CD4-positive, alpha-beta T cell (primary cell): ENCODE results near the gene ZNF423. TPM values are rescaled to one million over a fixed set of nuclear protein-coding genes. Genes with fewer than 3 reads are reported as not detected.

ENCODE experiments used
- ATAC-seq: fragments of 200-7000 bp; cut with Tn5 transposase; one replicate; pipeline ENCODE4 v1.10.0; 2022; ENCODE audit warnings: mild to moderate bottlenecking; ENCODE audit not compliant: poor library complexity
- CTCF ChIA-PET: fragments of 350-600 bp; sonication (Branson Sonifier 250); formaldehyde crosslinking; loops from one replicate; lab custom pipeline; 2021; ENCODE audit warnings: antibody characterized with exemption, inconsistent platforms; lab: Charles Lee
- POLR2A ChIA-PET: fragments of 350-600 bp; sonication (Branson Sonifier 250); formaldehyde crosslinking; loops from one replicate; lab custom pipeline; 2021; ENCODE audit warnings: antibody characterized with exemption, inconsistent platforms; lab: Charles Lee
- DNase-seq, 14 experiments: peaks; one replicate each; pipeline ENCODE4 v3.0.0-alpha.2; 2013 to 2020; ENCODE audit warnings: mixed read lengths in 2 of 14
- H3K27ac ChIP-seq, 2 donors: one replicate each; pipeline versions ENCODE4 v1.5.1 to v1.7.0; 2013; ENCODE audit warnings: low read length in 2 of 2, low read depth in 1 of 2, mild to moderate bottlenecking in 1 of 2
- H3K27me3 ChIP-seq, 2 experiments: 1 replicate in 1 of 2; 2 replicates in 1 of 2; pipeline versions ENCODE4 v1.6.1 to v1.7.0; 2013; ENCODE audit warnings: low read length in 2 of 2, control low read depth in 1 of 2, mild to moderate bottlenecking in 1 of 2, moderate library complexity in 1 of 2; ENCODE audit not compliant: insufficient read depth in 2 of 2, control insufficient read depth in 1 of 2
- H3K36me3 ChIP-seq: one replicate; pipeline ENCODE4 v1.6.1; 2013; ENCODE audit warnings: low read length, control low read depth; ENCODE audit not compliant: insufficient read depth
- H3K4me1 ChIP-seq: one replicate; pipeline ENCODE4 v1.6.1; 2013; ENCODE audit warnings: low read length, control low read depth; ENCODE audit not compliant: insufficient read depth
- H3K4me3 ChIP-seq: one replicate; pipeline ENCODE4 v1.5.1; 2013; ENCODE audit warnings: mild to moderate bottlenecking, low read length, moderate library complexity
- H3K9me3 ChIP-seq, 2 experiments: 1 replicate in 1 of 2; 2 replicates in 1 of 2; pipeline versions ENCODE4 v1.6.1 to v1.7.0; 2013; ENCODE audit warnings: low read length in 2 of 2, mild to moderate bottlenecking in 2 of 2, control low read depth in 1 of 2, moderate library complexity in 1 of 2; ENCODE audit not compliant: control insufficient read depth in 1 of 2, insufficient read depth in 1 of 2
- H3K27ac Mint-ChIP-seq: one replicate; pipeline ENCODE4 v1.8.0; 2020; ENCODE audit warnings: mixed read lengths
- H3K27me3 Mint-ChIP-seq: one replicate; pipeline ENCODE4 v1.8.0; 2021; ENCODE audit warnings: mixed read lengths
- H3K36me3 Mint-ChIP-seq: one replicate; pipeline ENCODE4 v1.8.0; 2021; ENCODE audit warnings: low read depth, mixed read lengths
- H3K4me1 Mint-ChIP-seq: one replicate; pipeline ENCODE4 v1.8.0; 2021; ENCODE audit warnings: low read depth, mixed read lengths
- H3K4me3 Mint-ChIP-seq: one replicate; pipeline ENCODE4 v1.8.0; 2020; ENCODE audit warnings: mild to moderate bottlenecking, mixed read lengths
- H3K9me3 Mint-ChIP-seq: one replicate; pipeline ENCODE4 v1.8.0; 2020; ENCODE audit warnings: mixed read lengths
- CTCF ChIP-seq: fragments of 200-600 bp; IDR thresholded peaks from one replicate; pipeline ENCODE4 v1.8.0; 2022; ENCODE audit warnings: antibody characterized with exemption, mild to moderate bottlenecking
- intact Hi-C, 2 experiments: fragments of 100-400 bp; cut with DNase I in 1 of 2; cut with micrococcal nuclease in 1 of 2; formaldehyde crosslinking; loops; one replicate each; pipeline versions ENCODE4 v1.15.1 to v1.9.0; 2023 to 2025; cut with DNase I, micrococcal nuclease
- total RNA-seq, 174 experiments: library from RNA in 2 of 174; stranded (reverse) in 2 of 174; gene quantifications; one replicate each; pipeline ENCODE4 v1.2.3 and lab custom pipeline; 2021 to 2026

ZNF423 gene
- total RNA-seq, 2 experiments from 2014 or later = not detected

- CTCF ChIA-PET = no interaction called here
- no peaks in the 10 kb centered on the region for H3K4me1 Mint-ChIP-seq
These were observed 113.3 kb downstream of the ZNF423 start for GRCh38 chr16:49742428-49743202.

GRCh38 chr16:49740256-49740655 is 115.7 kb downstream of the ZNF423 start:
- Mint-ChIP-seq H3K27me3 (peaks cover under 1% of the 10 kb centered on the region), H3K4me3 (no peak overlapping the region), H3K27ac (no peak overlapping the region), H3K9me3 (no peaks in the 10 kb centered on the region), H3K36me3 (no peaks in the 10 kb centered on the region), H3K4me1 (no peaks in the 10 kb centered on the region)
- intact Hi-C loops = no loop called here
- H3K9me3 ChIP-seq = no peaks in the 10 kb centered on the region
- ChIA-PET CTCF (no interaction called here), POLR2A (no interaction called here)
- TF ChIP-seq CTCF = no peak
- no peak overlapping the region for H3K4me3 ChIP-seq
- no peak for ATAC-seq
- DNase-seq = no peak
- no peaks in the 10 kb centered on the region for H3K27me3 ChIP-seq
- no peaks in the 10 kb centered on the region for H3K36me3 ChIP-seq
- H3K27ac ChIP-seq = no peak overlapping the region
- H3K4me1 ChIP-seq = no peaks in the 10 kb centered on the region

More at GRCh38 chr16:49742428-49743202, 113.3 kb downstream of the ZNF423 start:
- Histone ChIP-seq H3K9me3 (no peaks in the 10 kb centered on the region), H3K27ac (no peak overlapping the region), H3K4me1 (no peaks in the 10 kb centered on the region), H3K36me3 (no peaks in the 10 kb centered on the region), H3K27me3 (peaks cover 0 to 6% of the 10 kb centered on the region in 2 experiments), H3K4me3 (no peak overlapping the region)
- no peak for TF ChIP-seq CTCF
- H3K36me3 Mint-ChIP-seq = no peaks in the 10 kb centered on the region
- H3K9me3 Mint-ChIP-seq = no peaks in the 10 kb centered on the region
- no peak overlapping the region for H3K4me3 Mint-ChIP-seq
- ATAC-seq (no peak), DNase-seq (no peak)
- no peak overlapping the region for H3K27ac Mint-ChIP-seq
- intact Hi-C loops = no loop called here
- POLR2A ChIA-PET = no interaction called here
- peaks cover 4% of the 10 kb centered on the region for H3K27me3 Mint-ChIP-seq

DNA sequence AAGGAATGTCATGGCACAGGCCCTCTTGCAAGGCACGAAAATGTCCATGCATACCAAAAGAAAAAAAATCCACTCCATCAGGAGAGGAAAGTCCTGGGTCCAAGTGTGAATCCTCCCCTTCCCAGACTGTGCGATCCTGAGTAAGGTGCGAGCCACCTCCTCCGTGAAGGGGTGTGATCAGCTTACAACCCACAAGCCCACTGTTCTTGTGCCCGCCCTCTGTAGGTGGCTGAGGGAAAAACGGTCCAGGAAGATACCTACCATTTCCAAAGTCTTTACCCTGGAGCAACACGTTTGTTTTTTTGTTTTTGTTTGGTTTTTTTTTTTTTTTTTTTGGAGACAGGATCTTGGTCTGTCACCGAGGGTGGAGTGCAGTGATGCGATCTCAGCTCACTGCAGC is 116.5 kb downstream of the ZNF423 start:
- no peak overlapping the region for H3K4me3 Mint-ChIP-seq
- Histone ChIP-seq H3K4me1 (no peaks in the 10 kb centered on the region), H3K36me3 (no peaks in the 10 kb centered on the region), H3K4me3 (no peak overlapping the region), H3K9me3 (no peaks in the 10 kb centered on the region), H3K27ac (no peak overlapping the region), H3K27me3 (no peaks in the 10 kb centered on the region)
- no peaks in the 10 kb centered on the region for H3K27me3 Mint-ChIP-seq
- no peak for ATAC-seq
- no peaks in the 10 kb centered on the region for H3K36me3 Mint-ChIP-seq
- POLR2A ChIA-PET = no interaction called here
- DNase-seq = no peak
- H3K9me3 Mint-ChIP-seq = no peaks in the 10 kb centered on the region
- intact Hi-C loops = no loop called here
- H3K4me1 Mint-ChIP-seq = no peaks in the 10 kb centered on the region
- CTCF ChIA-PET = no interaction called here
- TF ChIP-seq CTCF = no peak
- no peak overlapping the region for H3K27ac Mint-ChIP-seq
